HG03558 (cell line): ENCODE results near the gene KIFBP.
A peak's percentile ranks its signal among the peaks of the same experiment; 100 is the strongest.
"Not testable (repeated sequence)": the region's sequence is repeated elsewhere in the genome, so short reads cannot be mapped to it uniquely, and the experiment has no call there.

ENCODE experiments used
- ATAC-seq: cut with Tn5 transposase; IDR thresholded peaks from one replicate; pipeline ENCODE4 v1.9.1; 2021; ENCODE audit warnings: moderate number of reproducible peaks; ENCODE audit not compliant: unreplicated experiment; ENCODE audit errors: extremely low read depth

The KIFBP gene

DNA sequence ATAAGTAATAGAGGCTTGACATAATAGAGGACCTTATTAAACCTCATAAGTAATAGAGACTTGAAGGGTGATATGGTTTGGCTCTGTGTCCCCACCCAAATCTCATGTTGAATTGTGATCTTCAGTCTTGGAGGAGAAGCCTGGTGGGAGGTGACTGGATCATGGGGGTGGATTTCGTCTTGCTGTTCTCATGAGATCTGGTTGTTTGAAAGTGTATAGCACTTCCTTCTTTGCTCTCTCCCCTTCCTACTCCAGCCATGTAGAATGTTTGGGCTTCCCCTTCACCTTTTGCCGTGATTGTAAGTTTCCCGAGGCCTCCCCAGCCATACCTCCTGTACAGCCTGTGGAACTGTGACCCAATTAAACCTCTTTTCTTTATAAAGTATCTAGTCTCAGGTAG lies 8.6 kb downstream of the KIFBP start:
- ATAC-seq: no peak

DNA sequence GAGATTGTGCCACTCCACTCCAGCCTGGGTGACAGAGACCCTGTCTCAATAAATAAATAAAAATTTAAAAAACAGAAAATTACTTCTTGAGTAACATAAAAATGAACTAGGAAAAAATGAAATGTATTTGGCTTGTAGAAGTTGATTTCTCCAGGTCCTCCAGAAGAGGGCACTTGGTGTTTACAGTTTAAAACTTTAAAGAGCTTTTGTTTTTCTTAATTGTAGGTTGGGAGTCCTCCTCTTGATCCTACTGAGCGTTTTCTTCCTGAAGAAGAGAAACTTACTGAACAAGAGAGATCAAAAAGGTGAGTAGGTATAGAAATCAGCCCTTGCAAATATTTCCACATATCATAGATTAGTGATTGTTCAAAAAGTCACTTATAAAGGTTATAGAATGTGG lies 16.2 kb downstream of the KIFBP start:
- ATAC-seq: no peak

DNA sequence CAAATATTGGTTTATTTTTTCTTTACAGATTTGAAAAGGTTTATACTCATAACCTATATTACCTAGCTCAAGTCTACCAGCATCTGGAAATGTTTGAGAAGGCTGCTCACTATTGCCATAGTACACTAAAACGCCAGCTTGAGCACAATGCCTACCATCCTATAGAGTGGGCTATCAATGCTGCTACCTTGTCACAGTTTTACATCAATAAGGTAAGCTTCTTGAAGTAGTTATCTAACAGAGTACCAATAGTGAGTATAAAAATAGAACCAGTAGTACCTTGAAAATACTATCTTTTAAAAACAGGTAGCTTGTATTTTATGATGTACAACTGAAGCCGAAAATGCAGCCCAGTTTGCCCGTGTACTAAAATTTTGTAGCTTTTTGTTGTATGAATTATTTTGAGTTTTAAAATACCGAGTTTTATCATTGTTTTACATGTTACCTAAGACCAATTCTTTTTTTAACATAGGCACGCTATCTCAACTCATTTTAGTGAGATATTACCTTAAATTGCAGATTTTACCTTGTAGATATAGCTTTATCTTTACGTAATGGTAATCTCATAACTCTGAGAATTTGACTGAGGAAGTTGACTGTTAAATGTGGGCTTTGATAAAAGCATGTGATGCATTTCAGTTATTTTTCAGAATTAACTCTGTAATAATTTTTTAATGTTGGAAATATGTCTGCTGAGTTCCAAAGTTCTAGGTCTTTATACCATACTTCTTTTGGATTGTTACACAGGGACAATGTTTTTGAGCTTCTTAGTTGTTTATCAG lies 17.3 kb downstream of the KIFBP start:
- ATAC-seq: no peak

DNA sequence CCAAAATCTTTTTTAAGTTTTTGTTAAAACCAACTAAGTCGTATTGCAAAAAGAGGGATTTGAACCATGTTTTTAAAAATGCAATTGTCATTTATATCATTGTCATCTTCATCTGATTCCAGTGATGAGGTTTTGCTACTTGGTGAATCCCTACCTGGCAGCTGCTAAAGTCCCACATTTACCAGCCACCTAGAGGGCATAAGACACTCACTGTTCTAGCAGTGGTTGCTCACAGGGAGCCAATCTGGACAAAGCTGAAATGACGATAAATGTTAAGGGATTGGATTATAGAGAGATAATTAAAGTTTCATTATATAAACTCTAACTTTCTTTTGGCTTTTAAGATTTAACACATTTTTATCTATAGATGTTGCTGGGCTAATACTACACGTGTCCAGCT lies 18.7 kb downstream of the KIFBP start:
- no peak for ATAC-seq

DNA sequence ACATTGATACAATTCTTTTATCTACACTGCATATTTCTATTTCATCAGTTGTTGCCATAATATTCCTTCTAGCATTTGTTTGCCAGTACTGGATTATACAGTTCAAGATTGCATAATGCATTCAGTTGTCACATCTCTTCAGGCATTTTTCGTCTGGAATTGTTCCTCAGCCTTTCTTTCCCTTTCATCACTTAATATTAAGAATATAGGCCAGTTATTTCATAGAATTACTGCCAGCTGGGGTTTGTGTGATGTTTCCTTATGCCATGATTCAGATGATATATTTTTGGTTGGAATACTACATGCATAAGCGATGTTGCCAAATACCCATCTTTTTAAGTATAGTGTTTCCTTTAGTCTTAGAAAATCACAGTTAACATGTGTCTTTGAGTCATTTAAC lies 20.8 kb downstream of the KIFBP start:
- ATAC-seq: no peak

DNA sequence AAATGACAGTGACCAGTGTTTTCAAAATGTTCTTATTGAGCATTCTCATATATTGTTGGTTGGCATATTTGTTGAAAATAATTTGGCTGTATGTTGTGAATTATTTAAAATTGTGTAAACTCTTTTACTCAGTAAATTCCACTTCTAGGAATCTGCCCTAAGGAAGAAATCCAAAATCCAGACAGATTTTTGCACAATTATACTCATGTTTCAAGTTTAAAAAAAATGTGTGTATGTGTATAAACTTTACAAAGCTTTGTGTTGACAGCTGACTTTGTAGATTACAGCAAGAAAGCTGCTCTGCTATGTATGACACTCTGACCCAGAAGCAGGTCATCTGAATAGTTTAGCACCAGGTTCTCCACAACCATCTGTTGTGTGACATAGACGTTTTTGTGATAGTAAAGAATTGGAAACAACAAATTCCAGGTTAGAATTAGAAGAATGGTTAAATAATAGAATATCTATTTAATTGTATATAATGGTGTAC lies 21.6 kb downstream of the KIFBP start:
- no peak for ATAC-seq

DNA sequence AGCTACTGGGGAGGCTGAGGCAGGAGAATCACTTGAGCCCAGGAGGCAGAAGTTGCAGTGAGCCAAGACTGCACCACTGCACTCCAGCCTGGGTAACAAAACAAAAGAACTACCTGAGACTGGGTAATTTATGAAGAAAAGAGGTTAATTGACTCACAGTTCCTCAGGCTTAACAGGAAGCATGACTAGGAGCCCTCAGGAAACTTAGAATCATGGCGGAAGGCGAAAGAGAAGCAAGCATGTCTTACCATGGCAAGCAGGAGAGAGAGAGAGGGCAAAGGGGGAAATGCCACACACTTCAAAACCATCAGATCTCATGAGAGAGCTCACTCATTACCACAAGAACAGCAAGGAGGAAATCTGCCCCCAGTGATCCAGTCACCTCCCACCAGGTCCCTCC lies 24.2 kb downstream of the KIFBP start:
- not testable (repeated sequence) for ATAC-seq

DNA sequence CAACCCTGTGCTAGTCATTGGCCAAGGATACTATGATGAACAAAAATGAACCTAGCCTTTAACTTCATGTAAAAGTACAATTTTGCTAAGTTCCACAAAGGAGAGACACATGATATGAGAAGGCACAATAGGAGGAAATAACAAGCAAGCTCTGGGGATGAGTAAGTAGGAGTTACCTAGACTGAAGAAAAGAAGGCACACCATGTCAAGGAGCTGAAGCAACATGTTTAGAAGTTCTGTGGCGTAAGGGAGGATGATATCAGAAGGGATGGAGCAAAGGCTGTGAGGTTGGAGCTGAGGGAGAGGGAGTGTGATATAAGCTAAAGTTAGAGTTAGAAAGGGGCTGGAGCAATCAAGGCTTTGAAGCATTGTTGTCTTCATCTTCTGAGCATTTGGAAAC lies 25.6 kb downstream of the KIFBP start:
- no peak for ATAC-seq

DNA sequence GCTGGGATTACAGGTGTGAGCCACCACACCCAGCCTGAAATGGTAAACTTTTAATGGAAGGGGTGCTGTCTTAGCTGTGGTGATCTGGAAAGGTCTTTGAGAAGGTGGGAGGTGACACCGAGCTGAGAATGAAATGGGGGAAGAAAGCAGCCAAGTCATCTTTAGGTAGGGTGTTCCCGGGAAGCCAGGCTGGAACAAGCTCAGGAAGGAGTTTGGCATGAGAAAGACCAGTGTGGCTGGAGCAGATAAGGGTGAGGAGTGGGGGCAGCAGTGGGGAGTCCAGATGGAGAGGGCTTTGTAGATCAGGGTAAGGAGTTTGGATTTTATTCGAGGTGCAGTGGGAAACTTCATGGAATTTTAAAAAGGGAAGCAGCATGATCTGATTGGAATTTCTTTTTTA lies 30.0 kb downstream of the KIFBP start:
- no peak for ATAC-seq

DNA sequence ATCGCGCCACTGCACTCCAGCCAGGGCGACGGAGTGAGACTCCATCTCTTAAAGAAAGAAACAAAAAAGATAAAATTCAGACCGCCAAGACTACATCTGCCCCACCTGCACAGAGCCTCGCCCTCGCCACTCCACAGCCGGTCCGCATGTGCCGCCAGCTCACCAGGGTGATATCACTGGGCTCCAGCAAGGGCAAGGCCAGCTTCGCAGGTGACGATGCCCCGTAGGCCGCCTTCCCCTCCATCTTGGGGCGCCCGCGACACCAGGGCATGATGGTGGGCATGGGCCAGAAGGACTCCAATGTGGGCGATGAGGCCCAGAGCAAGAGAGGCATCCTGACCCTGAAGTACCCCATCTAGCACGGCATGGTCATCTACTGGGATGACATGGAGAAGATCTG lies 34.0 kb downstream of the KIFBP start:
- no peak for ATAC-seq

DNA sequence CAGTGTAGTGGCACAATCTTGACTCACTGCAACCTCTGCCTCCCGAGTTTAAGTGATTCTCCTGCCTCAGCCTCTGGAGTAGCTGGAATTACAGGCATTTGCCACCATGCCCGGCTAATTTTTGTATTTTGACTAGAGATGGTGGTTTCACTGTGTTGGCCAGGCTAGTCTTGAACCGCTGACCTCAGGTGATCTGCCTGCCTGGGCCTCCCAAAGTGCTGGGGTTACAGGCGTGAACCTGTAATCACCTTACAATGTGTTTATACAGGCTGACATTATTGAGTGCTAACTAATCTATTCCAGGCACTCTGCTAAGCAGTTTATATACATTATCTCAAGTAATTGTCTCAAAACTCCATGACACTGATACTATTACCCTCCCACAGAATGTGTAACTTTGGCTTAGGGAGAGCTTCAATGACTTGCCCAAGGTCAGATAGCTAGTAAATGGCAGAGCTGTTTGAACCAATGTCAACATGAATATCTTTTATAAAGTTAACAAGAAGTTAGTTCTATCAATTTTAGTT lies 36.8 kb downstream of the KIFBP start:
- no peak for ATAC-seq

DNA sequence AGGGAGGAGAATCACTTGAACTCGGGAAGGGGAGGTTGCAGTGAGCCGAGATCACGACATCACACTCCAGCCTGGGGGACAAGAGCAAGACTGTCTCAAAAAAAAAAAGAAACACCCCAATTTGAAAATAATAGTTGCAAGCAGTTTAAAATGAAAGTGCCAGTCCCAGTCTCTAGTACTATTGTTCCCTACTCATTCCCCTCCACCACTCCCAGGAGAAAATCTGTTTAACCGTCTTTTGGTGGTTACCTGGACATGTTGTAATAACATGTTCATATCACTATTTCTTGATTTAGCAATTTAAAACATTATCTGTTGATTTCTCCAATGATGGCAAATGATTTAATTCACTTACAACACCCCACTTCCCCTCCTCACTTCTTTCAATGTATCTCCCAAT lies 44.7 kb downstream of the KIFBP start:
- no peak for ATAC-seq

DNA sequence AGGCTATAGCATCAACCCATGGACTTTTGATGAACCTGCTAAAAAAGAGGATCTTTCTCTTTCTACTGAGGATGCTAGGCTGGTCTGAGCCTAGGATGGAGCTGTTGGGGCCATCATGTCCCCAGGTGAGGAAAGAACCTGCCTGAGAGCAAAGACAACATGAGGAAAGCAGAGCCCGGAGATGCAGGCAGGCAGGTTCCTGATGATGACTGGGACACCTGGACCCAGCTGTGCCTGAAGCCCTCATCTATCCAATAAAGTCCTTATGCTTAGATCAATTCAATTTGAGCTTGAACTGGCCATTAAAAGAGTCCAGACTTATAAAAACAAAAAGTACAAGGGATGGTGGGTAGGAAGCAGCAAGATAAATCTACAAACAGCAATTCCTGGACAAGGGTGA lies 48.9 kb downstream of the KIFBP start:
- no peak for ATAC-seq

DNA sequence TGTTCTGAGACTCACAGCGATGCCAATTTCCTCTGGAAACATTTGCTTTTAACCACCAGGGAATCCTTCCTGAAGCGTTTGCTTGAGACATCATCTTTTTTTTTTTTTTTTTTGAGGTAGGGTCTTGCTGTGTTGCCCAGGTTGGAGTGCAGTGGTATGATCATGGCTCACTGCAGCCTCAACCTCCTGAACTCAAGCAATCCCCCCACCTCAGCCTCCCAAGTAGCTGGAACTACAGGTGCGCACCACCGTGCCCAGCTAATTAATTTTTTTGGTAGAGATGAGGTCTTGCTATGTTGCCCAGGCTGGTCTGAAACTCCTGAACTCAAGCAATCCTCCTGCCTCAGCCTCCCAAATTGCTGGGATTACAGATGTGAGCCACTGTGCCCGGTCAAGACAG lies 52.3 kb downstream of the KIFBP start:
- ATAC-seq: not testable (repeated sequence)

DNA sequence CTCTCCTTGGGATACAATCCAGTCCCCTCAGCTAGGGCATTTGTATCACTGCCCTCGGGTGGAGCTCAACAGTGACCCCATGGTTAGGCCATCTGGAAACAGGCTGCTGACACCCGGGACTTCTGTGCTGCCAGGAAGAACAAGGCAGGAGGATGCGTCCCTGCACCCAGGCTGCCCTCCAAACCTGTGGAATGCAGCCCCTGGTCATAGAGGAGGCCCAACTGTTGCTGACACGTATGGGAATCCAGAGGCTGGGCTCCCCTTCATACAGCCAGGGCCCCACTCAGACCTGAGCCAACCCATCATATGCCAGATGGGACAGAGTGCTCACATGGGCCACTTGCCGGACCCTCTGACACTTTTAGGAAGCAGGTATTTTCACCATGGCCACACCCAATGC lies 53.8 kb downstream of the KIFBP start:
- ATAC-seq: no peak

DNA sequence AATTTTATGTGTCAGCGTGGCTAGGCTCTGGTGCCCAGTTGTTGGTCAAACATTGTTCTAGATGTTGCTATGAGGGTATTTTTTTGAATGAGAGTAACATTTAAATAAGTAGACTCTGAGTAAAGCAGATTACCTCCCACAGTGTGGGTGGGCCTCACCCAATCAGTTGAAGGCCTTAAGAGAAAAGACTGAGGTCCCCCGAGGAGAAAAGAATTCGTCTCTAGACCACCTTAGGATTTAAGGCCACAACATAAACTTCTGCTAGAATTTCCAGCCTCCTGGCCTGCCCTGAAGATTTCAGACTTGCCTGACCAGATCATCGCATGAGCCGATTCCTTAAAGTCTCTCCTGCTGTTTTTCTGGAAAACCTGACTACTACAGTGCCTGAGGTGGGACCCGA lies 54.2 kb downstream of the KIFBP start:
- no peak for ATAC-seq

DNA sequence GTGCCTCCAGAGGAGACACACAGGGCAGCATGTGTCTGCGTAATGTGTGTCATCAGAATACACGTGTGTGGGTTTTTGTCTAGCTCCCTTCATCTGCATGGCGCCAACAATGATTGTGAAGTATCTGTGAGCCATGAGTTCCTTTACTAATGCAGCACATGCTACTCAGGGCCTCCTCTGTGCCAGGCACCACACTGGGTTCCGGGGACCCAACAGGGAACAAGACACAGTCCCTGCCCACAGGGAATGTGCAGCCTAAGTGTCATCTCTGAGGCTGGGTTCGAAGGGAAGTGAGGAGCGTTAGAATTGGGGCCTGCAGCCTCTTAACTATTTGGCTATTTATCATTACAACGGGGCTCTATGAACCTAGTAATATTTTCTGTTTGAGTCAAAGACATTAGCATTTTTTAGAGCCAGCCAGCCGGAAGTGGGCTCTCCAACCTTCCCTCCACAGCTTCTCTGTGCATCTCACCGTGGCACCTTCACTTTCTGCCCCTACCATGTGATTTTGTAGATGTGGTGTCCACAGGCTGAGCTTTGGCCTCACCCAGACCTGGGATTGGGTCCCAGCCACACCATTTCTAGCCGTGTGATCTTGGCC lies 55.4 kb downstream of the KIFBP start:
- no peak for ATAC-seq

DNA sequence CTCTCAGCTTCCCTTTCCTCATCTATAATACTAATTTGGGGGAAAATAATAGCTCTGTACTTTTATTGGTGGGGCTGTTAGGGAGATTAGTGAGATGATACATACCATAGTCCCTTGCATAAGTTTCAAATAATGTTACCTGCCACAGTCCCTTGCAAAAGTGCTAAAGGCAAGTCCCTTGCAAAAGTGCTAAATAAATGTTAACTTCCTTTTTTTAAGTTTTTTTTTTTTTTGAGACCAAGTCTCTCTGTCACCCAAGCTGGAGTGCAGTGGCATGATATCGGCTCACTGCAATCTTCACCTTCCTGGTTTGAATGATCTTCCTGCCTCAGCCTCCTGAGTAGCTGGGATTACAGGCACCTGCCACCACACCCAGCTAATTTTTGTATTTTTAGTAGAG lies 55.9 kb downstream of the KIFBP start:
- no peak for ATAC-seq

DNA sequence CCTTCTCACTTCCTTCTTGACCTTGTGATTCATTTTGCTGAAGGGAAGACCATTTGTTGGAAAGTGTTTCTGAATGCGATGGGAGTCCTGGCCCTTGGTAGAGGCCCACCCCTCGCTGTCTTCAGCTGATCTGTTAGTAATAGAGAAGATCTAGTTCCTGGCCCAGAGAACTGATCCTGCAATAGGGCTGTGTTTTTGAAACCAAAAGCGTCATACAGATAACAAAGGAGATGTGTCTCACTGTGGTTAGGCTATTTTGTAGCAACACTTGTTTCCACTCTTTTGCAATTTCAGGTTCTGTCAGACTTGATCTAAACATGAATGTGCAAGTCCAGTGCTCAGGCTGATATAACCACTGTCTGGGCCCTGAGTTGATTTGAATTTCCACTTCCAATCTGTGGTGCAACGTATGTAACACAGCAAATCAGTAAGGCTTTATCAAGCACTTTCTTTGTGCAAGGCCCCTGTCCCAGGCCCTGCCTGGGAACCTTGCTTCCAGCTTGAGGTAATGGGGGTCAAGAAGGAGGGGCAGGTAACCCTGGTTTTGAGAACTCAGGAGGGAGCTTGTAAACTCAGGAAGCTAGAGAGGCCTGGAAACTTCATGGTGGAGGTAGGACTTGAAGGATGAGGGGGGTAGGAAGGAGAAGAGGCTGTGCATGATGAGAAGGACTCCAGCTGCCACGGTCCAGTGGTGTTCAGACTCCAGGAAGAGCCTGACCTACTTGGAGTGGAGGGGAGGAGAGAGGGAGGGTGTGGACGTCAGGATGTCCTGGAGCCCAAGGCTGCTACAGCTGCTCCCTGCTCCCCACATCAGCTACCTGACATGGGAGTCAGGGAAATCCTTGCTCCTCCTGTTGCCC lies 57.1 kb downstream of the KIFBP start:
- peak; percentile 48 for ATAC-seq

DNA sequence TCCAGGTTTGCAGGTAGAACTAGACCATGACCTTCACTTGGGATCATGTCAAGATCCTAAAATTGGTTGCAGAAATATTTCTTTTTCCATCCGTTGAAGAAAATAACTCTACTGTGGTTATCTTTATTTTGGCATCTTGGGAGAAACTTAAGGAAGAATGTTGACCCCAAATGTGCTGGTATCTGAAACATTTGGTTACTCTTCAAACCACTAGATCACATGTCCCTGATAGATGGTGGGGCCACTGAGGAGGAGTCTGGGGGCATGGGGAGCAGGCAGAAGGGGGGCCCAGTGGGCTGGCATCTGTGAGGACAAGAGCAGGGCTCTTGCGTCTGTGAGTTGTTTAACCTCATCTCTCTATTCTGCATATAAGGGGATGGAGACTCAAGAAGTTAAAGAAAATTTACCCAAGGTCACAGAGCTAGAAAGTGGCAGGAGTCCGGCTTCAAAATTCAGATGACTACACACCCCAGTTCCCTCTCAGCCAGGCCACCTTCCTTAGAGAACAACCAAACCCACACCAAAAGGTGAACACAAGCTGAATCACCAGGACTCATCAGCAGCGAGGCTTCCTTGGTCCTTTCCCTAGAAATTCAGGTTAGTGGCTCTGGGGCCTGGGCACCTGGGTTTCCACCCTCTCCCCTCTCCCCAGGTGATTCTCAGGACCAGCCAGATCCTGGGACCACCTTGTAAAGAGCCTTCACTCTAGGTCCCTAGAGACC lies 58.7 kb downstream of the KIFBP start:
- ATAC-seq: no peak
